ENCODE measurements around the gene DENND1A. TPM values are rescaled to one million over a fixed set of nuclear protein-coding genes. Genes with fewer than 3 reads are reported as not detected.

DENND1A gene
- total RNA-seq, 1 experiment from 2014 or later: 50.1 TPM

DNA sequence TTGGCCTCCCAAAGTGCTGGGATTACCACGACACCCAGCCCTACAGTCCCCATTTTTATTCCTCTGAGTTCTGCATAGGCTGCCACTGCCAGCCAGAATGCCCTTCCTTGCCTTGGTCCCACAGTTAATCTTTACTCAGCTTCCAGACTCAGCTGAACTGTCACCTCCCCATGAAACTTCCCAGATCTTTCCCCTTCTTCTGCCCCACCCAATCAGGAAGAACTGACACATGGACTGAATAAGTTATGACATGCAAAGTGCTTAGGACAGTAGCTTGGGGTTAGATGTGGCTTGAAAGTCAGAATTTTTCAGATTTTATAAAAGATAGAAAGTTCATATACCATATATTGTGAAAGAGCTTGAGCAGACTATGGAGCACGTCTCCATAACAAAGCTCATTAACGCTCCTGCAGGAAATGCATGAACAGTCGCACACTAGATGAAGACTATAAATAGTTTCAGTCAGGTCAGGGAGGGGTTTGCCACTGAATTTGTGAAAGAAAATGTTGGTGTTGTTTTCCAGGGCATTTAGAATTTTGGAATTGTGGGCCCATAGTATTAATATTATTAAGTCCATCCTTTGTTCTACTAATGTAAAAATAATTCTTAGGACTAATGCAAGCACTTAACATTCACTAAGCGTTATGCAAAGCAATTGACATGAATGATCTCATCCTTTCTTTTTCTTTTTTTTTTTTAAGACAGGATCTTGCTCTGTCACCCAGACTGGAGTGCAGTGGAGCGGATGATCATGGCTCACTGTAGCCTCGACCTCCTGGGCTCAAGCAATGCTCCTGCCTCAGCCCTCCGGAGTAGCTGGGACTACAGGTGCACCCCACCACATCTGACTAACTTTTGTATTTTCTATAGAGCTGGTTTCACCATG lies 36.1 kb upstream of the DENND1A start:
- H3K4me2 ChIP-seq (ENCODE audit: low read depth, low read length, poor library complexity, severe bottlenecking): no peak overlapping the region
- H3K9me3 ChIP-seq (ENCODE audit: low read length): no peaks in the 10 kb centered on the region
- no peaks in the 10 kb centered on the region for H3K36me3 ChIP-seq (ENCODE audit: insufficient read depth, low read length)
- no peaks in the 10 kb centered on the region for H3K79me2 ChIP-seq (ENCODE audit: low read length)
- no peak overlapping the region for H2AFZ ChIP-seq (ENCODE audit: low read length)
- no peaks in the 10 kb centered on the region for H3K9me2 ChIP-seq (replicated peaks; ENCODE audit: insufficient read depth, low read length)
- no peak overlapping the region for H3K4me3 ChIP-seq (ENCODE audit: low read length)
- H3K27ac ChIP-seq (ENCODE audit: low read length): no peak overlapping the region
- H3K4me1 ChIP-seq (ENCODE audit: low read length): peaks cover 4% of the 10 kb centered on the region; the same call in 1 of the 2 replicates
- no peaks in the 10 kb centered on the region for H3K27me3 ChIP-seq (ENCODE audit: low read length)
- DNase-seq: no peak
- H4K20me1 ChIP-seq (ENCODE audit: insufficient read depth, low read depth, low read length): no peaks in the 10 kb centered on the region
- no peak overlapping the region for H3K9ac ChIP-seq (ENCODE audit: low read length)

GRCh38 chr9:123964761-123965160 lies 34.8 kb upstream of the DENND1A start:
- no peaks in the 10 kb centered on the region for H3K27me3 ChIP-seq (ENCODE audit: low read length)
- DNase-seq: no peak
- H3K4me1 ChIP-seq (ENCODE audit: low read length): peaks cover 4% of the 10 kb centered on the region; the same call in 1 of the 2 replicates
- no peaks in the 10 kb centered on the region for H3K9me2 ChIP-seq (replicated peaks; ENCODE audit: insufficient read depth, low read length)
- no peak overlapping the region for H3K4me2 ChIP-seq (ENCODE audit: low read depth, low read length, poor library complexity, severe bottlenecking)
- H3K79me2 ChIP-seq (ENCODE audit: low read length): no peaks in the 10 kb centered on the region
- no peaks in the 10 kb centered on the region for H4K20me1 ChIP-seq (ENCODE audit: insufficient read depth, low read depth, low read length)
- no peak overlapping the region for H3K4me3 ChIP-seq (ENCODE audit: low read length)
- H3K9ac ChIP-seq (ENCODE audit: low read length): no peak overlapping the region
- no peaks in the 10 kb centered on the region for H3K9me3 ChIP-seq (ENCODE audit: low read length)
- H3K36me3 ChIP-seq (ENCODE audit: insufficient read depth, low read length): no peaks in the 10 kb centered on the region
- H3K27ac ChIP-seq (ENCODE audit: low read length): no peak overlapping the region
- no peak overlapping the region for H2AFZ ChIP-seq (ENCODE audit: low read length)

DNA sequence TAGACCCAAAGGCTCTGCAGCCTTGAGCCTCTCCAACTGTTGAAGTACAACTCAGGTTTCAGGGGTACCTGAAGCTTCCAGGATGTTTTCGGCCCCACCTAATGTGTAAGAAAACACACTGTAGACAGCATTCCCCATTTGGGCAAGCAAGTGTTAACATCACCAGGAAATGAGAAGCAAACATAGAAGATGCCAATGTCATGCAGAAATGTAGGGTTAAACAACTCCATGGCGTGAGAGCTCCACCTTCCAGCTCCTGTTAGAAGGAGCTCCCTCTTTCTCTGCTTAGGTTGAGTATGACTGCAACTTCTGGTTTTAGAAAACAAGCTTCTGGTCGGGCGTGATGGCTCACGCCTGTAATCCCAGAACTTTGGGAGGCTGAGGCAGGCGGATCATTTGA lies 31.0 kb upstream of the DENND1A start:
- no peaks in the 10 kb centered on the region for H3K9me2 ChIP-seq (replicated peaks; ENCODE audit: insufficient read depth, low read length)
- H3K9ac ChIP-seq (ENCODE audit: low read length): no peak overlapping the region
- H3K27ac ChIP-seq (ENCODE audit: low read length): no peak overlapping the region

GRCh38 chr9:123960366-123960765 lies 30.4 kb upstream of the DENND1A start:
- H3K4me2 ChIP-seq (ENCODE audit: low read depth, low read length, poor library complexity, severe bottlenecking): no peak overlapping the region
- no peaks in the 10 kb centered on the region for H3K9me3 ChIP-seq (ENCODE audit: low read length)
- no peak overlapping the region for H3K27ac ChIP-seq (ENCODE audit: low read length)
- peaks cover 4% of the 10 kb centered on the region; the same call in 1 of the 2 replicates for H3K4me1 ChIP-seq (ENCODE audit: low read length)
- H3K79me2 ChIP-seq (ENCODE audit: low read length): no peaks in the 10 kb centered on the region
- no peaks in the 10 kb centered on the region for H3K36me3 ChIP-seq (ENCODE audit: insufficient read depth, low read length)
- no peaks in the 10 kb centered on the region for H3K27me3 ChIP-seq (ENCODE audit: low read length)
- no peak overlapping the region for H3K4me3 ChIP-seq (ENCODE audit: low read length)
- H2AFZ ChIP-seq (ENCODE audit: low read length): no peak overlapping the region
- no peaks in the 10 kb centered on the region for H3K9me2 ChIP-seq (replicated peaks; ENCODE audit: insufficient read depth, low read length)
- peak; percentile 59 for DNase-seq
- no peak overlapping the region for H3K9ac ChIP-seq (ENCODE audit: low read length)
- H4K20me1 ChIP-seq (ENCODE audit: insufficient read depth, low read depth, low read length): no peaks in the 10 kb centered on the region

More for the DNA sequence above, 31.0 kb upstream of the DENND1A start:
- H3K4me3 ChIP-seq (ENCODE audit: low read length): no peak overlapping the region
- H4K20me1 ChIP-seq (ENCODE audit: insufficient read depth, low read depth, low read length): no peaks in the 10 kb centered on the region
- no peaks in the 10 kb centered on the region for H3K79me2 ChIP-seq (ENCODE audit: low read length)
- H2AFZ ChIP-seq (ENCODE audit: low read length): no peak overlapping the region
- peaks cover 4% of the 10 kb centered on the region; the same call in 1 of the 2 replicates for H3K4me1 ChIP-seq (ENCODE audit: low read length)
- no peak overlapping the region for H3K4me2 ChIP-seq (ENCODE audit: low read depth, low read length, poor library complexity, severe bottlenecking)
- H3K36me3 ChIP-seq (ENCODE audit: insufficient read depth, low read length): no peaks in the 10 kb centered on the region
- DNase-seq: no peak
- H3K27me3 ChIP-seq (ENCODE audit: low read length): no peaks in the 10 kb centered on the region
- no peaks in the 10 kb centered on the region for H3K9me3 ChIP-seq (ENCODE audit: low read length)

DNA sequence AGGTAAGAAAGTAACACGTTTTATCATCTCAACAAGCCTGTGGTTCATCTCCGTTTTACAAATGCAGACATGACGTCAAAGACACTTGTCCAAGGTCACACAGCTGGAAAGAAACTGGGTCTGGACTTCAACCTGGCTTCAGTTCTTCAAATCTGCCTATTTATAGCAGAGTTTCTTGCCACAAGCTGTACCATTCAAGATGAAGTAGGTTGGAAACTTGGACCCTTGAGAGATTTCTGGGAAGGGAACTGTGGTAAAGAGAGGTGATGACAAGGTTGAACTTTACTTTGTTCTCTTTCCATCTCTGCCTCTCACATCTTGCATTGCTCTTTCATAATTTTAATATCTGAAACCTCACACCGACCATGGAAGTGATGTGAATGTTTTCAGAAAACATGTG lies 29.9 kb upstream of the DENND1A start:
- Histone ChIP-seq H4K20me1 (ENCODE audit: insufficient read depth, low read depth, low read length) (no peaks in the 10 kb centered on the region), H3K27ac (ENCODE audit: low read length) (no peak overlapping the region), H3K9me3 (ENCODE audit: low read length) (no peaks in the 10 kb centered on the region), H3K4me2 (ENCODE audit: low read depth, low read length, poor library complexity, severe bottlenecking) (no peak overlapping the region), H3K9ac (ENCODE audit: low read length) (no peak overlapping the region), H3K4me1 (ENCODE audit: low read length) (peaks cover under 1% of the 10 kb centered on the region; the same call in 1 of the 2 replicates), H2AFZ (ENCODE audit: low read length) (no peak overlapping the region), H3K79me2 (ENCODE audit: low read length) (no peaks in the 10 kb centered on the region), H3K9me2 (replicated peaks; ENCODE audit: insufficient read depth, low read length) (no peaks in the 10 kb centered on the region), H3K27me3 (ENCODE audit: low read length) (no peaks in the 10 kb centered on the region), H3K36me3 (ENCODE audit: insufficient read depth, low read length) (no peaks in the 10 kb centered on the region), H3K4me3 (ENCODE audit: low read length) (no peak overlapping the region)
- DNase-seq: no peak

DNA sequence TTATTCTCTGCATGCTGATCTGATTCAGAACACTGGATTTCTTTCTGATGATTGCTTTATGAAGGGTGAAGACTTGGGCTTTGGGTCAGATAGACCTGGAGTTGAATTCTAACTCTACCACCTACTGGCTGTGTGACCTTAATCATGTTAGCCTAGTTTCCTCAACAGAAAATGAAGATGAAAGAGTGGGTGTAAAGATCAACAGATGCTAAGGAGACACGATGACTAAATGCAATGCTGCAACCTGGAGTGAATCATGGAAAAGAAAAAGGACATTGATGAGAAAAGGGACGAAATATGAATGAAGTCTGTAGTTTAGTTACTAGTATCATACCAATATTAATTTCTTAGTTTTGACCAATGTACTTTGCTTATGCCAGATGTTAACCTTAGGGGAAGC lies 27.8 kb upstream of the DENND1A start:
- H3K27ac ChIP-seq (ENCODE audit: low read length): no peak overlapping the region
- H3K9ac ChIP-seq (ENCODE audit: low read length): no peak overlapping the region
- H3K9me3 ChIP-seq (ENCODE audit: low read length): no peaks in the 10 kb centered on the region
- no peaks in the 10 kb centered on the region for H3K27me3 ChIP-seq (ENCODE audit: low read length)
- H3K4me1 ChIP-seq (ENCODE audit: low read length): peaks cover 6% of the 10 kb centered on the region
- no peak overlapping the region for H3K4me2 ChIP-seq (ENCODE audit: low read depth, low read length, poor library complexity, severe bottlenecking)
- no peaks in the 10 kb centered on the region for H3K36me3 ChIP-seq (ENCODE audit: insufficient read depth, low read length)
- no peak for DNase-seq
- no peaks in the 10 kb centered on the region for H3K9me2 ChIP-seq (replicated peaks; ENCODE audit: insufficient read depth, low read length)
- no peaks in the 10 kb centered on the region for H3K79me2 ChIP-seq (ENCODE audit: low read length)
- H4K20me1 ChIP-seq (ENCODE audit: insufficient read depth, low read depth, low read length): no peaks in the 10 kb centered on the region
- no peak overlapping the region for H2AFZ ChIP-seq (ENCODE audit: low read length)
- no peak overlapping the region for H3K4me3 ChIP-seq (ENCODE audit: low read length)

GRCh38 chr9:123957168-123957721 lies 27.3 kb upstream of the DENND1A start:
- no peak for DNase-seq
- no peaks in the 10 kb centered on the region for H3K27me3 ChIP-seq (ENCODE audit: low read length)
- no peaks in the 10 kb centered on the region for H3K9me3 ChIP-seq (ENCODE audit: low read length)
- H3K79me2 ChIP-seq (ENCODE audit: low read length): no peaks in the 10 kb centered on the region
- H3K4me2 ChIP-seq (ENCODE audit: low read depth, low read length, poor library complexity, severe bottlenecking): no peak overlapping the region
- no peaks in the 10 kb centered on the region for H3K36me3 ChIP-seq (ENCODE audit: insufficient read depth, low read length)
- no peak overlapping the region for H3K27ac ChIP-seq (ENCODE audit: low read length)
- H3K4me1 ChIP-seq (ENCODE audit: low read length): peaks cover 6% of the 10 kb centered on the region
- H3K4me3 ChIP-seq (ENCODE audit: low read length): no peak overlapping the region
- no peak overlapping the region for H2AFZ ChIP-seq (ENCODE audit: low read length)
- no peaks in the 10 kb centered on the region for H3K9me2 ChIP-seq (replicated peaks; ENCODE audit: insufficient read depth, low read length)
- no peak overlapping the region for H3K9ac ChIP-seq (ENCODE audit: low read length)
- H4K20me1 ChIP-seq (ENCODE audit: insufficient read depth, low read depth, low read length): no peaks in the 10 kb centered on the region

DNA sequence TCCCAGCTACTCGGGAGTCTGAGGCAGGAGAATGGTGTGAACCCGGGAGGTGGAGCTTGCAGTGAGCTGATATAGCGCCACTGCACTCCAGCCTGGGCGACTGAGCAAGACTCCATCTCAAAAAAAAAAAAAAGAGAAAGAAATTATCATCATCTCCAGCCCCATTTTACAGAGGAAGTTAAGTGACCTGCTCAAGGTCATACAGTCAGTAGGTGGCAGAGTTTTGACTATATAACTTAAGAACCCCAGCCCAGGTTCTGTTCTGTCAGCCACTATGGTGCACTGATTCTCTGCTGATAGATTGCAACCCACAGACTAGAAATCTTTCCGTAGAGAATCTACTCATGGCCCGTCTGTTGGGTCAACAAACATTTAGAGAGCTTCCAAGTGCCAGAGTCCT lies 25.7 kb upstream of the DENND1A start:
- Histone ChIP-seq H3K4me2 (ENCODE audit: low read depth, low read length, poor library complexity, severe bottlenecking) (no peak overlapping the region), H3K9ac (ENCODE audit: low read length) (no peak overlapping the region), H3K9me3 (ENCODE audit: low read length) (no peaks in the 10 kb centered on the region), H3K9me2 (replicated peaks; ENCODE audit: insufficient read depth, low read length) (no peaks in the 10 kb centered on the region), H3K4me1 (ENCODE audit: low read length) (peaks cover 6% of the 10 kb centered on the region), H3K27ac (ENCODE audit: low read length) (no peak overlapping the region), H4K20me1 (ENCODE audit: insufficient read depth, low read depth, low read length) (no peaks in the 10 kb centered on the region), H2AFZ (ENCODE audit: low read length) (no peak overlapping the region), H3K27me3 (ENCODE audit: low read length) (no peaks in the 10 kb centered on the region), H3K79me2 (ENCODE audit: low read length) (no peaks in the 10 kb centered on the region), H3K36me3 (ENCODE audit: insufficient read depth, low read length) (no peaks in the 10 kb centered on the region), H3K4me3 (ENCODE audit: low read length) (no peak overlapping the region)
- DNase-seq: peak; percentile 65

Data from Karpas-422 (cell line).